ENCODE results near the gene WASF3.

The WASF3 gene

GRCh38 chr13:26557393-26558073 is at the start of gene WASF3:
Gene WASF3 (plus strand): TSS chr13:26557683. CDS start chr13:26642271, 84,588 bp downstream.
- in situ Hi-C loops (cut with MboI; ENCODE audit: low sequenced_read_pairs), result no loop called here

- in situ Hi-C loops (cut with MboI; ENCODE audit: low sequenced_read_pairs), result no loop called here
Observed at GRCh38 chr13:26508885-26509284, 48.6 kb upstream of the WASF3 start.

- in situ Hi-C loops (cut with MboI; ENCODE audit: low sequenced_read_pairs), result no loop called here
Observed at GRCh38 chr13:26509491-26509890, 48.0 kb upstream of the WASF3 start.

GRCh38 chr13:26513931-26514330 is 43.6 kb upstream of the WASF3 start:
- in situ Hi-C loops (cut with MboI; ENCODE audit: low sequenced_read_pairs), result no loop called here

GRCh38 chr13:26515721-26516120 is 41.8 kb upstream of the WASF3 start:
- in situ Hi-C loops (cut with MboI; ENCODE audit: low sequenced_read_pairs), result no loop called here

- in situ Hi-C loops (cut with MboI; ENCODE audit: low sequenced_read_pairs), result no loop called here
Observed at GRCh38 chr13:26517936-26518335, 39.5 kb upstream of the WASF3 start.

- in situ Hi-C loops (cut with MboI; ENCODE audit: low sequenced_read_pairs), result no loop called here
Observed at GRCh38 chr13:26518451-26518959, 39.0 kb upstream of the WASF3 start.

- in situ Hi-C loops (cut with MboI; ENCODE audit: low sequenced_read_pairs), result no loop called here
Observed at GRCh38 chr13:26522571-26522970, 34.9 kb upstream of the WASF3 start.

GRCh38 chr13:26523007-26523406 is 34.5 kb upstream of the WASF3 start:
- in situ Hi-C loops (cut with MboI; ENCODE audit: low sequenced_read_pairs), result no loop called here

GRCh38 chr13:26525528-26525927 is 32.0 kb upstream of the WASF3 start:
- in situ Hi-C loops (cut with MboI; ENCODE audit: low sequenced_read_pairs), result no loop called here

- in situ Hi-C loops (cut with MboI; ENCODE audit: low sequenced_read_pairs), result no loop called here
Observed at GRCh38 chr13:26526702-26527216, 30.7 kb upstream of the WASF3 start.

DNA sequence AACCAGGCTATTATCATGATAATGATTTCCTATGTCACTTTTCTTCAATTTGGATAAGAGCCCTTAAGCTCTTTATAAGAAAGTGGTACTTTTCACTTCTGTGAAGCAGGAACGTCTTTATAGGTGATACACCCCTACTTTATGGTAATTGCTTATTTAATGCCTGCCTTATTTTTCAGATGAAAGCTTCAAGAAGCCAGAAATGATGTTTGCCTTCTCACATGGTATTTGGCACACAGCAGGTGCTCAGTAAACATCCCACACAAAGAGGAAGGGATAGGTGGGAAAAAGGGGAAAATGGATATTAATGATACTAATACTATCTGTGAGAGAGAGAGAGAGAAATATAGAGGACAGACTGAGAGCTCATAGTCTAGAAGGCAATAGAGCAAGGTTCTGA is 29.0 kb upstream of the WASF3 start:
- in situ Hi-C loops (cut with MboI; ENCODE audit: low sequenced_read_pairs), result no loop called here

DNA sequence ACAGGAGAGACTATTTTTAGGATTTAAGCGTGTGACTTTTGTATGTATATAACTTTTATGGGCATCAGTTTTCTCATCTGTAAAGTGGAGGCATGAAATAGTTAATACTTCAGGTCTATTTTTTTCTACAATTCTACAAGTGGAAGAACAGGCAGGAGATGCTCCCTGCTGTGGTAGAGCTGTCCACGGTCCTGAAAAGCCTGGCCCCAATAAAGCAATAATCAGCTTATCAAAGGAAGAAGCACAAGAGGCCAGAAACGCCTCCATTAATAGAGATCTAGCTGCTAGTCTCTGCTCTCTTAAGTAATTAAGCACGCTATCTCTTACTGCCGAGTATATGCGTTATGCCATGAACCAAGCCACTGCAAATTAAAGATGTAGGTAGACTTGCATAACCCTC is 28.0 kb upstream of the WASF3 start:
- in situ Hi-C loops (cut with MboI; ENCODE audit: low sequenced_read_pairs), result no loop called here

- in situ Hi-C loops (cut with MboI; ENCODE audit: low sequenced_read_pairs), result no loop called here
Observed at GRCh38 chr13:26531742-26532141, 25.7 kb upstream of the WASF3 start.

- in situ Hi-C loops (cut with MboI; ENCODE audit: low sequenced_read_pairs), result no loop called here
Observed at GRCh38 chr13:26534036-26534726, 23.3 kb upstream of the WASF3 start.

GRCh38 chr13:26538363-26539317 is 18.8 kb upstream of the WASF3 start:
- in situ Hi-C loops (cut with MboI; ENCODE audit: low sequenced_read_pairs), result no loop called here

- in situ Hi-C loops (cut with MboI; ENCODE audit: low sequenced_read_pairs), result no loop called here
Observed at GRCh38 chr13:26539738-26540292, 17.7 kb upstream of the WASF3 start.

GRCh38 chr13:26540334-26540733 is 17.1 kb upstream of the WASF3 start:
- in situ Hi-C loops (cut with MboI; ENCODE audit: low sequenced_read_pairs), result no loop called here

DNA sequence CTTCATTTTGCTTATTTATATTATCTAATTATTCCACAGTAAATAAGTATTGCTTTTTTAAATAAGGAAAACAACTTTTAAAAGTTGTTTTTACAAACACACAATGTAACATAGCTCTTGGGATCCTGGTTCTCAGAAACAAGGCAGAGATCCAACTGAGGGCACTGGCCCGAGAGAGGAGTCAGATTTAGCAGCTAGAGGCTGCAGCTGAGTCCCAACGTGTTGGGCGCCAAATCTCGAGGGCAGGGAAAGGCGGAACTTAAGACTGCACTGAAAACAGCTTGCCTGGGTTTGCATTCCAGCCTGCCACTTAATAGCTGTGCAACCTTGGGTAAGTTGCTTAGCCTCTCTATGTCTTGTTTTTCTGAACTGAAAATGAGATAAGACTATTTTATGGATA is 16.4 kb upstream of the WASF3 start:
- in situ Hi-C loops (cut with MboI; ENCODE audit: low sequenced_read_pairs), result no loop called here

- in situ Hi-C loops (cut with MboI; ENCODE audit: low sequenced_read_pairs), result no loop called here
Observed at GRCh38 chr13:26541678-26542568, 15.6 kb upstream of the WASF3 start.
